ENCODE data around the gene ZKSCAN1.
"Not testable (repeated sequence)": the region's sequence is repeated elsewhere in the genome, so short reads cannot be mapped to it uniquely, and the experiment has no call there.

ZKSCAN1 gene

DNA sequence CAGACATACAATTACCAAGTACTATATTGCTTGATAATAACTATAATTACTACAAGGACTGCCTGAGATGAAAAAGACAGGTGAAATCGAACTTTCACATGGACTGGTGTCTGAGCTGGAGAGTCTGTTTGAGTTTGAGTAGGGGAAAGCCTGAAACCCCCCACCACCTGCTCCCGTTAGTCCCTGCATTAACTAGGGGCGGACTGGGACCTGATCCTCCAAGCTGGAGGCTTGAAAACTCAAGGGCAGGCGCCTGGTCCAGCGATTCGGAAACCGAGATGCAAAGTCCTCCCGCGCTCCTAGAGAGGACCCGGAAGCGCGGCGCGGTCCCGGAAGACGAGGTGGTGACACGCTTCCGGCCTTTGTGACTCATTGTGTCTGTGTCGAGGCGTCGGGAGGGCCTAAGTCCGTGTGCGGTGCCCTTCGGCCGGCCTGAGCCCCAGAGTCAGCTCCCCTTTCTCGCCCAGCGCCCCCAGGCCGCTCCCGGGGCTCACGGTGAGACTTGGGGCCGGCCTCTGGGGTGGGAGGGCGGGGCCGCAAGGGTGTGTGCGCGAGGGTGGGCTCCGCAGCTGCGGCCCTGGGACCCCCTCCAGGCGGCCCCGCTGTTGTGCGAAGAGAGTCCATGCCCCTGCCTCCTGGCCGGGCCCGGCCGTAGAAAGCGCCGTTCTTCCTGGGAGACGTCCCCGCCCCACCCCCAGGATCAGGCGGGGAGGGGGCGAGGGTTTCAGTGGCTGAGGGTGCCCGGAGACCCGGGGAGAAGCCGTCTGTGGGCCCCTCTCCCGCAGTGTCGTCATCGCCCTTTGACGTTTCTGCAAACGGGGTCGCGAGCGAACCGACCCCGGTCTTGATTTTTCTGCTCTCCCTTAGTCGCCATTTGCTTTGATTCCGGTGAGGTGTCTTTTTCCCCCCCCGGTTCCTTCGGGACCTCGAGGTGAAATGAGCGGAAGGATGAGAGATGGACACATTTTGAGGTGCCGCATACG lies at the start of gene ZKSCAN1:
Gene ZKSCAN1, plus strand, starts transcription at position 365 of the 983 bp plus-strand sequence. CDS start 7,911 bp downstream, outside the sequence.
- DNase-seq: peak; percentile 92

DNA sequence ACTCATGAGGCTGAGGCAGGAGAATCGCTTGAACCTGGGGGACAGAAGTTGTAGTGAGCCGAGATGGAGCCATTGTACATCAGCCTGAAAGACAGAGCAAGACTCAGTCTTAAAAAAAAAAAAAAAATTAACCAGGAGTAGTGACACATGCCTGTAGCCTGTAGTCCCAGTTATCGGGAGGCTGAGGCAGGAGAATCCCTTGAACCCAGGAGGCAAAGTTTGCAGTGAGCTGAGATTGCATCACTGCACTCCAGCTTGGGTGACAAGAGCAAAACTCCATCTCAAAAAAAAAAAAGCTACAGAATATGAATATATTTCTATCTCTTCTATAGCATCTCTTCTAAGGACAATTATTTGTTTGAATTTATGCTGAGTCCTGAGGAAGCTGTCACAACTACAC lies 46.1 kb upstream of the ZKSCAN1 start:
- no peak for DNase-seq

DNA sequence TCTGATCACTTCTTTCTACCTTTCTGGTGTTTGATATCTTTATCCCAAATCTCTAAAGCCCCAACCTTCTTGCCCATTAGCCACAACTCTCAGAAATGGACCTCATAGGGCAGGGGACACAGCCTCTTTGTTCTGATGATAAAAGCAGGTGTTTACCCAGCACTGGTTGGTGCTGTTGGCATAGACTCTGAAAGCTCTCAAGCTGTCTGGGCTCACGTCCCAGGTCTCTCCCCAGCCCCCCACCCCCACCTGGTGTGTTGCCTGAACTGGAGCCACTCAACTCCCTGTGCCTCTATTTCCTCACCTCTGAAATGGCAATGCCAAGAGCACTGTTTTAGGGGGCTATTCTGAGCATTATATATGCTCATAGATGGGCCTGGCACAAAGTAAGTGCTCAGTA lies 45.6 kb upstream of the ZKSCAN1 start:
- not testable (repeated sequence) for DNase-seq

DNA sequence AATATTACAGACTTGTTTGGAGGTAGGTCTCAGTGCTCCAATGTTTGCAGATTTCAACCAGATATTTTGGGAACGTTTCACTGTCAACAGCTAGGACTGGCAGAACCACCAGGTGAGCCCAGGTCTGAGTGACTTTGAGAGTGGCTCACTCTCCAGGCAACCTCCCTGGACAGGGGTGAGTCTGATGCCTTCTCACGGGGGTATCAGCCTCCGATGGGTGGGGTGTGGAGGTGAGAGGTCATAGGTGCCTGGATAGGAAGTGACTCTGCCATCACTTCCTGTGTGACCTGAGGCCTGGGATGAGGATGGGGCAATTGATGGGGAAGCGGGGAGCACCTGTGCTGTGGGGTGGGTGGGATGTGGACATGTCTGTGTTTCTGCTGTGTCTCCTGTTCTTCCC lies 44.2 kb upstream of the ZKSCAN1 start:
- DNase-seq: no peak

DNA sequence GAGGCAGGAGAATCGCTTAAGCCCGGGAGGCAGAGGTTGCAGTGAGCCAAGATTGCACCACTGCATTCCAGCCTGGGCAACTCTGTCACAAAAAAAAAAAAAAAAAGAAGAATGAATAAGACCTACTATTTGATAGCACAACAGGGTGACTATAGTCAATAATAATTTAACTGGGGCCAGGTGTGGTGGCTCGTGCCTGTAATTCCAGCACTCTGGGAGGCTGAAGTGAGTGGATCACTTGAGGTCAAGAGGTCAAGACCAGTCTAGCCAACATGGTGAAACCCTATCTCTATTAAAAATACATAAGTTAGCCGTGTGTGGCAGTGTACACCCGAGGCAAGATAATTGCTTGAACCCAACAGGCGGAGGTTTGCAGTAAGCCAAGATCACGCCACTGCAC lies 41.6 kb upstream of the ZKSCAN1 start:
- not testable (repeated sequence) for DNase-seq

DNA sequence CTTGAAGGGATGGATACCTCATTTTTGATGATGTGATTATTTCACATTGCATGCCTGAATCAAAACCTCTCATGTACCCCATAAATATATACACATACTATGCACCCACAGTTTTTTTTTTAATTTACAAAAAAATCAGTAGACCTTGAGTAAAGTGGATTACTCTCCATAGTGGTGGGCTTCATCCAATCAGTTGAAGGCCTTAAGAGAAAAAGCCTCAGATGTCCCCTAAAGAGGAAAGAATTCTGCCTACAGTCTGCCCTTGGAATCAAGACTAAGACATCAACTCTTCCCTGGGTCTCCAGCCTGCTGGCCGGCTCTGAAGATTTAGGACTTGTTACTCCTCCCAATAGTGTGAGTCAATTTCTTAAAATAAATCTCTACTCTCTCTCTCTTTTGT lies 40.7 kb upstream of the ZKSCAN1 start:
- no peak for DNase-seq

DNA sequence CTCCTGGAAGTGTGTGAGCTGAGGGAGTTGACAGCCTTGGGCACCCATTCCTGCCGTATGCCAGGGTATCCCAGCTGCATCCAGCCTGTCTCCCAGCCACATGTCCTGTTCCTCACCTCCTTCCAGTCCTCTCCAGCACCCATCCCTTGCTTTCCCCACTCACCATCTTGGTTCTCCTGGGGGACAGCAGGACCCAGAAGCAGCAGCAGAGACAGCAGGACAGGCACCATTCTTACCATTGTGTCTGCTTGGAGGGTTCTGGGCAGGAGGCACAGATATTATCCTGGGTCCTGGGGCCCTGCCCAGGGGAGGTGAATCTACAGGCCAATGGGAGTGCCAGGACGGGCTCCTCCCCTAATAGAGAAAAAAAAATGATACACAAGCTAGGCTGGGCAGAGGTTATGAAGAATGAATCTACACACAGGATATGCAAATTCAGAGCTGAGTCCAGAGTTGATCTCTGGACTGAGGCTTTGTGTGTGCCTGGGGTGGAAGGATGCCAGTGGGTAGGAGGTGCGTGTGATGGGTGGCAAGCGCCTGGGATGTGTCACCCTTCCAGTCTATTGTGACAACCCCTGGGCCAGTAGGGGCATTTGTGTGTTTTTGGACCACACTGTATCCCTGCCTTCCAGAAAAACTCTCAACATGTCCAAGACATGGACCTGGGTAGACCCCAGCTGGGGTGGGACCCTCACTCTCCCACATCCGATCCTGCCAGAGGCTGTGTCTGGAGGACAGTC lies 39.4 kb upstream of the ZKSCAN1 start, which contains the start of gene AZGP1:
Gene AZGP1, minus strand, starts transcription at position 250 of the 740 bp plus-strand sequence. Its CDS starts 11 bp downstream, at position 239.
- DNase-seq: no peak

DNA sequence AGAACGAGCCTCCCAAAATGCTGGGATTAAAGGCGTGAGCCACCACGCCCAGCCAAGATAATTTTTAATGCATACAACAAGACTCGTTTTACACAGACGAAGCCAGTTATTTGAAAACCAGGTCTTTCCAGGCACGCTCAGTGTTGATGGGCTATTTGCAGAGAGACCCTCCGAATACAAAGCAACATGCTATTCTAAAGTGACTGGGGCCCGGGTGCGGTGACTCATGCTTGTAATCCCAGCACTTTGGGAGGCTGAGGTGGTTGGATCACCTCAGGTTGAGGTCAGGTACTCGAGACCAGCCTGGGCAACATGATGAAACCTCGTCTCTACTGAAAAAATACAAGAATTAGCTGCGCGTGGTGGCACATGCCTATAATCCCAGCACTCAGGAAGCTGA lies 38.8 kb upstream of the ZKSCAN1 start:
- DNase-seq: no peak

DNA sequence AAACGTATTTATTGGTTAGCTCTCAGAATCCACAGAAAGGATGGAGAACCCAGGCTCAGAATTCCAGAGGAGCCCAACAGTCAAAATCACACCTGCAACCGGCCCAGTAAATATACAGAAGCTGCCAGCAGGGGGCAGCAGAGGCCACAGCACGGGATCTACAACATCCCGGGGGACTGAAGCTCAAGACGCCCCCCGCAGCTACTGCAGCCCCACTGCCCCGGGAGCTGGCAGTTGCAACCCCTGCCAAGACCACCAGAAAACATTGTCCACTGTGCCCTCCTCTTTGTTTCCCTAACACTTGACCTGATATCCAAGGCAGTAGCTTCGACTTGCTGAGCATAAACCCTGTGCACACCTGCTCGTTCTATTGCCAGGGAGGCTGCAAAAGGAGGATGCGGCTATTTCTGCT lies 35.6 kb upstream of the ZKSCAN1 start:
- DNase-seq: not testable (repeated sequence)

DNA sequence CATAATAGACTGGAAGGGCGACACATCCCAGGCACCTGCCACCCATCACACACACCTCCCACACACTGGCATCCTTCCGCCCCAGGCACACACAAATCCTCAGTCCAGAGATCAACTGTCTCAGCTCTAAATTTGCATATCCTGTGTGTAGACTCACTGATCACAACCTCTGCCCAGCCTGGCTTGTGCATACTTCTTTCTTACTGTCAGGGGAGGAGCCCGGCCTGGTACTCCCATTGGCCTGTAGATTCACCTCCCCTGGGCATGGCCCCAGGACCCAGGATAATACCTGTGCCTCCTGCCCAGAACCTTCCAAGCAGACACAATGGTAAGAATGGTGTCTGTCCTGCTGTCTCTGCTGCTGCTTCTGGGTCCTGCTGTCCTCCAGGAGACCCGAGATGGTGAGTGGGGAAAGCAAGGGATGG lies 34.9 kb upstream of the ZKSCAN1 start:
- not testable (repeated sequence) for DNase-seq

DNA sequence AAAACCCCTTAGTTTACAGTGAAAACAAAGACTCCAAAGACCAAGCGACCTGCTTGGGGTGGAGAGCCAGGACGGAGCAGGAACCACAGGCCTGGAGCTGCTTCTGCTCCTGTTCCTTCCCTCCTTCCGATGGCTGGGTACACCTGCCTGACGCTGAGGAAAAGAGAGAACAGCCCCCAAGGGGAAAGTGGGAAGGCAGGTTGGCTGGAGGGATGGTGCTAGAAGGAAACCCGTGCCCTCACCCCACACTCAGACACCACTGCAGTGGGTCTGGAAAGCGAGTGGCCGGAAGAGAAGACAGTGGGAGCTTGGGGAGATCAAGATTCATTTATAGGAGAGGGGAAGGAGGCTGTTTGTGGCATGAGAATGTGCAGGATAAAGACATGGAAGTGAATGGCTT lies 34.3 kb upstream of the ZKSCAN1 start:
- not testable (repeated sequence) for DNase-seq

DNA sequence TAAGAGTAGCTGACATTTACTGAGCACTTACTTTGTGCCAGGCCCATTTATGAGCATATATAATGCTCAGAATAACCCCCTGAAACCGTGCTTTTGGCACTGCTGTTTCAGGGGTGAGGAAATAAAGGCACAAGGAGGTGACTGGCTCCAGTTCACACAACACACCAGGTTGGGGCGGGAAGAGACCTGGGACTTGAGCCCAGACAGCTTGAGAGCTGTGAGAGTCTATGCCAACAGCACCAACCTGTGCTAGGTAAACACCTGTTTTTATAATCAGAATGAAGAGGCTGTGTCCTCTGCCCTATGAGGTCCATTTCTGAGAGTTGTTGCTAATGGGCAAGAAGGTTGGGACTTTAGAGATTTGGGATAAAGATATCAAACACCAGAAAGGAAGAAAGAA lies 30.8 kb upstream of the ZKSCAN1 start:
- DNase-seq: no peak

DNA sequence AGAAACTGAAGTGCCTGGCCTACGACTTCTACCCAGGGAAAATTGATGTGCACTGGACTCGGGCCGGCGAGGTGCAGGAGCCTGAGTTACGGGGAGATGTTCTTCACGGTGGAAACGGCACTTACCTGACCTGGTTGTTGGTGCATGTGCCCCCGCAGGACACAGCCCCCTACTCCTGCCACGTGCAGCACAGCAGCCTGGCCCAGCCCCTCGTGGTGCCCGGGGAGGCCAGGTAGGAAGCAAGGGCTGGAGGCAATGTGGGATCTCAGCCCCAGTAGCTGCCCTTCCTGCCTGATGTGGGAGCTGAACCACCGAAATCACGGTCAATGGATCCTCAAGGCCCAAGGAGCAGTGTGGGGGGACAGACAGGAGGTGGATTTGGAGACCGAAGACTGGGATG lies 28.1 kb upstream of the ZKSCAN1 start:
- DNase-seq: not testable (repeated sequence)

DNA sequence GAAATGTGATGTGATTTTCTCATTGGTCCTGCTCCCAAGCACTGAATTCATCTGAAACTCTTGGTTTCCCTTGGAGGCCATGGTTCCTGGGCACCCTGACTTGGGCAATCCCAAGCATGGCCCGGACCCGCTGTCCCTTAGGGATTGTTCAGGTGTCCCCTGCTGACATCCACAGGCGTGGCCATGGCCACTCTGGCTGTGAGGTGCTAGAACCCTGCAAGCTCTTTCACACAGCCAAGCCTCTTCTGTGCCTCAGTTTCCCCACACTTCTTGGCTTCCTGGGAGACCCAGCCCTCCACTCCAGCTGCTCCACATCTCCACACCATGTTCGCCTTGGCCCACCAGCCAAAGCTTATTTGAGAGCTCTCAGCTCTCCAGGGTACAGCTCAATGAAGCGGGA lies 27.6 kb upstream of the ZKSCAN1 start:
- no peak for DNase-seq

DNA sequence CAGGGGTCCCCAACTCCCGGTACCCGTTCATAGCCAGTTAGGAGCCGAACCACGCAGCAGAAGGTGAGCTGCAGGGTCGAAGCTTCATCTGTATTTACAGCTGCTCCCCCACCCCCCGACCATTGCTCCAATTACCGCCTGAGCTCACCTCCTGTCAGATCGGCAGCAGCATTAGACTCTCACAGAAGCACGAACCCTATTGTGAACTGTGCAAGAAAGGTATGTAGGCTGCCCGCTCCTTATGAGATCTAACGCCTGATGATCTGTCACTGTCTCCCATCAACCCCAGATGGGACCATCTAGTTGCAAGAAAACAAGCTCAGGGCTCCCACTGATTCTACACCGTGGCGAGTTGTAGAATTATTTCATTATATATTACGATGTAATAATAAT lies 24.9 kb upstream of the ZKSCAN1 start:
- no peak for DNase-seq

DNA sequence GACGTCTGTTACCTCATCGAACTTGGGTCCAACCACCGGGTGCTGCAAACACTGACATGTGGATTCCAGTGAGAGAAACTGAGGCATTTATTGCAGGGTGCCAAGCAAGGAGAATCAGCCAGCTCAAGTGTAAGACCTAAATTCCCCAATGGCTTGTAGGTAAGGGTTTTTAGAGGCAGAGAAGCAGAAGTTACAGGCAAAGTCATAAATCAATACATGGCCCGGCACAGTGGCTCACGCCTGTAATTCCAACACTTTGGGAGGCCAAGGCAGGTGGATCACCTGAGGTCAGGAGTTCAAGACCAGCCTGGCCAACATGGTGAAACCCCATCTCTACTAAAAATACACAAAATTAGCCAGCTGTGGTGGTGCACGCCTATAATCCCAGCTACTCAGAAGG lies 23.9 kb upstream of the ZKSCAN1 start:
- not testable (repeated sequence) for DNase-seq

DNA sequence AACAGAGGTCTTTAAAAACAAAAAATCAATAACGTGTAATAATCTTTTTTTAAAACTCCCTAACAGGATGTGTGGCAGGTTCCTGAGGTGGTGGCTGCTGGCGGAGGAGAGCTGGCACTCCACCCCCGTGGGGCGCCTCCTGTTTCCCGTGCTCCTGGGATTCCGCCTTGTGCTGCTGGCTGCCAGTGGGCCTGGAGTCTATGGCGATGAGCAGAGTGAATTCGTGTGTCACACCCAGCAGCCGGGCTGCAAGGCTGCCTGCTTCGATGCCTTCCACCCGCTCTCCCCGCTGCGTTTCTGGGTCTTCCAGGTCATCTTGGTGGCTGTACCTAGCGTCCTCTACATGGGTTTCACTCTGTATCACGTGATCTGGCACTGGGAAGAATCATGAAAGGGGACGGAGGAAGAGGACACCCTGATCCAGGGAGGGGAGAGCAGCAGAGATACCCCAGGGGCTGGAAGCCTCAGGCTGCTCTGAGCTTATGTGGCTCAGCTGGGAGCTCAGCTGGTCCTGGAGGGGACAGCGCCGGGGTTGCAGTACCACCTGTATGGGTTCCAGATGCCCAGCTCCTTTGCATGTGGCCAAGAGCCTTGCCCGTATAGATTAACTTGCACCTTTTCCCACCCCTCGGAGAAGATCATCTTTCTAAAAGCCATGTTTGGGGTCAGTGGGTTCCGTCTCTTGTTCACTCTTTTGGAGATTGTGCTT lies 22.9 kb upstream of the ZKSCAN1 start:
- DNase-seq: no peak

DNA sequence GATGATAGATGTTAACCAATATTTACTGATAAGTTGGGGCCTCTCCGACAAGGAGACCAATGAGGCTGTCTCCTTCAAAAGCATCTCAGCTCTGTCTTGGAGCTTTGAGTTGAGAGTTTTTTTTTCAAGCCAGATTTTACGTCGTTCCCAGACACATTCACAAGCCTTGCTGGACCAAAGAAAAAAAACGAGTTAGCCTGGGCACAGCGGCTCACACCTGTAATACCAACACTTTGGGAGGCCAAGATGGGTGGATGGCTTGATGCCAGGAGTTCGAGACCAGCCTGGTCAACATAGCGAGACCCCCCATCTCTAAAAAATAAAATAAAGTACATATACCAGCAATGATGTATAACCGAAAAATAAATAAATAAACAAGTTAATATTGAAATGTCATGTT lies 20.6 kb upstream of the ZKSCAN1 start:
- no peak for DNase-seq

DNA sequence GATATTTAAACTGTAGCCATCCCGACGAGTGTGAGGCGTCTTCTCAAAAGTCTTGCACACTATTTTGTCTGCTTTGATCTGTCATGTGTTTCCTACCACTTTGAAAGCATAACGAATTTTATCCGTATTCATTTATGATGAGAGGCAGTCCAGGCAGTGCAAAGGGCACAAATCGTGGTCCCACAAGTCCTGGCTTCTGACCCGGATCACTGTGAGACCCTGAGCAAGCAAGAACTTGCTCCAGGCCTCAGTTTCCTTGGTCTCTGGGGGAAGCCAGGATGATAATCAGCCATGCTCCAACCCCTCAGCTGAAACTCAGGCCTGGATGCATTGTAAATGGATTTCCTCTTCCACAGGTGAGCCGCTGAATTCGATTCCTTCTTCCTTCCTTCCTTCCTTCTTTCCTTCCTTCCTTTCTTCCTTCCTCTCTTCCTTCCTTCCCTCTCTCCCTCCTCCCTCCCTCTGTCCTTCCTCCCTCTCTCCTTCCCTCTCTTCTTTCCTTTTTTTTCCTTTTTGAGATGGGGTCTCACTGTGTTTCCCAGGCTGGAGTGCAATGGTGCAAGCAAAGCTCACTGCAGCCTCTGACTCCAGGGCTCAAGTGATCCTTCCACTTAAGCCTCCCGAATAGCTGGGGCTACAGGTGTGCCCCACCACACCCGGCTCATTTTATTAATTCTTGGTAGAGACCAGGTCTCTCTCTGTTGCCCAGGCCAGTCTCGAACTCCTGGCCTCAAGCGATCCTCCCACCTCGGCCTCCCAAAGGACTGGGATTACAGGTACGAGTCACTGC lies 18.4 kb upstream of the ZKSCAN1 start:
- DNase-seq: no peak

DNA sequence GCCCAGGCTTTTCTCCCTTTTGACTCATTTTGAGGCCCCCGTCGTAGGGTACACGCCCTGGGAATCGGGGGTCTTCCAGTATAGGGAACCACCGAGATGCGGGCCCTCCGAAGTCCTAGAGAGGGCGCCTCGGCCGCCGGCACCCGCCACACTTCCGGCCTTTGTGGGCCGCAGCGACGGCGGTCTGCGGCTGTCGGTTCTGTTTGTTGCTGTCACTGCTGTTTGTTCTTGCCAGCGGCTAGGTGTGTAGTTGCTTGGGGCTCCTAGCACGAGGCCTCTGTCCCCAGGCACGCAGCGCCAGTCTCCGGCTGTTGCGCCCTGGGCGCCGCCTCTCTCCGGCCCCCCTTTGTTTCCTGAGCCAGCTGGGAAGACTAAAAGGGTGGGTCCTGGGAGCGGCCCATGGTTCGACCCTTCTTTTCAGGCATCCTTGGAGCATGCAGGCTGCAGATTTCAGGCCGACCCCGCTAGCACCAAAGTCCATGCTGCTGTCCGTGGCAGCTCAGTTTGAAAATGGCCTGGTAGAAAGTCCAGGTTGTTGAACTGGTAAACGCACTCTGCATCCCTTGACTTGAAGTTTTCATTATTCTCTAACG lies 17.8 kb upstream of the ZKSCAN1 start:
- DNase-seq: peak; percentile 71

DNA sequence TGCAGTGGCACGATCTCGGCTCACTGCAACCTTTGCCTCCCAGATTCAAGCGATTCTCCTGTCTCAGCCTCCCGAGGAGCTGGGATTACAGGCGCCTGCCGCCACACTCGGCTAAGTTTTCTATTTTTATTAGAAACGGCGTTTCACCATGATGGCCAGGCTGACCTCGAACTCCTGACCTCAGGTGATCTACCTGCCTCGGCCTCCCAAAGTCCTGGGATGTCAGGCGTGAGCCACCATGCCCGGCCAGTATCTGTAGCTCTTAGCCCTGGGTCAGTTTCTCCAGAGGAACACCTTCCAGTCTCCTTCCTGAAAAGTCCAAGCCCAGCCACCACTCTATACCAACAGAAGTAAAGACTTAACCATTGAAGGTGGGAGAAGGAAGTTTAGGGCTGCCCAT lies 15.2 kb upstream of the ZKSCAN1 start:
- DNase-seq: no peak
